ENCODE results near the gene CCL20. TPM values are rescaled to one million over a fixed set of nuclear protein-coding genes. Genes with fewer than 3 reads are reported as not detected.

The CCL20 gene
- not detected in 2 replicates for total RNA-seq

GRCh38 chr2:227813562-227814353, at the start of gene CCL20:
CCL20 (plus strand) TSS chr2:227813842; CDS start chr2:227813912, 70 bp downstream.

Small RNA genes within 50 kb of the gene (small RNA-seq; reads per million reads assigned to genes)
- not detected for gene SNRPGP8

Other genes with a start within 250 kb of the CCL20 start
- not detected in 2 replicates for gene SCYGR2, start 214.9 kb upstream of the CCL20 start, total RNA-seq
- gene SCYGR3, start 199.0 kb upstream of the CCL20 start, total RNA-seq = not detected in 2 replicates
- not detected in 2 replicates for gene SCYGR4, start 196.3 kb upstream of the CCL20 start, total RNA-seq
- gene SCYGR5, start 147.0 kb upstream of the CCL20 start, total RNA-seq = not detected in 2 replicates
- not detected in 2 replicates for gene SLC19A3, start 95.8 kb upstream of the CCL20 start, total RNA-seq
- gene SCYGR6, start 89.1 kb upstream of the CCL20 start, total RNA-seq = not detected in 2 replicates
- not detected in 2 replicates for gene SCYGR7, start 85.5 kb upstream of the CCL20 start, total RNA-seq
- not detected in 2 replicates for gene SCYGR8, start 67.9 kb upstream of the CCL20 start, total RNA-seq
- not detected in 2 replicates for gene DAW1, start 57.8 kb downstream of the CCL20 start, total RNA-seq